Sigmoid colon (tissue), 7 donors: ENCODE data around the gene RNU1-2. TPM values are rescaled to one million over a fixed set of nuclear protein-coding genes. Genes with fewer than 3 reads are reported as not detected.
"Not testable (repeated sequence)": the region's sequence is repeated elsewhere in the genome, so short reads cannot be mapped to it uniquely, and the experiment has no call there.

Experiments
- DNase-seq: peaks from one replicate; pipeline ENCODE4 v3.0.0-alpha.2; 2019
- H3K27ac ChIP-seq, 4 donors: fragments of 200-600 bp; sonication (generic); one replicate each; pipeline ENCODE4 v1.5.1; 2016 to 2019; ENCODE audit warnings: mild to moderate bottlenecking in 1 of 4
- H3K27me3 ChIP-seq, 3 donors: fragments of 200-600 bp; sonication (generic); one replicate each; pipeline ENCODE4 v1.5.1; 2019; ENCODE audit warnings: mild to moderate bottlenecking in 1 of 3
- H3K36me3 ChIP-seq, 4 donors: fragments of 200-600 bp; sonication (generic); one replicate each; pipeline ENCODE4 v1.5.1; 2016 to 2019
- H3K4me1 ChIP-seq, 4 donors: fragments of 200-600 bp; sonication (generic); one replicate each; pipeline ENCODE4 v1.5.1; 2017 to 2019
- H3K4me3 ChIP-seq, 4 donors: fragments of 200-600 bp; sonication (generic); one replicate each; pipeline ENCODE4 v1.5.1; 2017 to 2019; ENCODE audit warnings: mild to moderate bottlenecking in 2 of 4, moderate library complexity in 1 of 4
- H3K9me3 ChIP-seq, 4 donors: fragments of 200-600 bp in 3 of 4; sonication (generic) in 3 of 4; one replicate each; pipeline versions ENCODE4 v1.5.1 to v1.6.1; 2013 to 2019
- EP300 ChIP-seq, 4 donors: sonication (generic); formaldehyde crosslinking; IDR thresholded peaks; one replicate each; pipeline ENCODE4 v1.6.1; 2017; ENCODE audit warnings: antibody characterized with exemption in 4 of 4
- POLR2A ChIP-seq, 2 donors: fragments of 450-650 bp; IDR thresholded peaks; one replicate each; pipeline ENCODE4 v1.6.1; 2016; ENCODE audit warnings: antibody characterized with exemption in 2 of 2, mild to moderate bottlenecking in 2 of 2, moderate library complexity in 2 of 2
- POLR2AphosphoS5 ChIP-seq, 4 donors: sonication (generic); formaldehyde crosslinking; IDR thresholded peaks; one replicate each; pipeline ENCODE4 v1.6.1; 2017; ENCODE audit warnings: antibody characterized with exemption in 4 of 4
- WGBS, 2 donors: extraction: QIAGEN DNeasy Blood & Tissue Kit; methylation state at CpG; one replicate each; pipeline ENCODE4 v1.1.7; 2013; 5-methylcytosine and 5-hydroxymethylcytosine counted together
- intact Hi-C: fragments of 100-400 bp; cut with DNase I; formaldehyde crosslinking; loops from one replicate; pipeline ENCODE4 v1.15.1; 2023
- polyA plus RNA-seq, 3 donors: library from polyadenylated mRNA; stranded (reverse); fragments of 200-250 nt; gene quantifications; one replicate each; pipeline ENCODE4 v1.2.3, GENCODE V29; 2013
- total RNA-seq, 4 donors: library from RNA; depleted of rRNA; stranded (reverse); fragments of >200 nt; gene quantifications; one replicate each; pipeline ENCODE4 v1.1.0, GENCODE V29; 2016
- TF ChIP-seq, protein P1 (sequence below), 4 experiments: fragments of 450-650 bp in 3 of 4; fragments of 200-600 bp in 1 of 4; IDR thresholded peaks; one replicate each; pipeline ENCODE4 v1.5.1; 2016 to 2019; ENCODE audit warnings: antibody characterized with exemption in 4 of 4, mild to moderate bottlenecking in 3 of 4, moderate library complexity in 2 of 4
- donor health status: healthy with polysubstance abuse.
- donor health status: Bipolar disorder and iron deficiency.
- donor health status: healthy.

Gene RNU1-2
- total and polyA plus RNA-seq, 7 donors: under 0.01 TPM; not detected in 3

DNA sequence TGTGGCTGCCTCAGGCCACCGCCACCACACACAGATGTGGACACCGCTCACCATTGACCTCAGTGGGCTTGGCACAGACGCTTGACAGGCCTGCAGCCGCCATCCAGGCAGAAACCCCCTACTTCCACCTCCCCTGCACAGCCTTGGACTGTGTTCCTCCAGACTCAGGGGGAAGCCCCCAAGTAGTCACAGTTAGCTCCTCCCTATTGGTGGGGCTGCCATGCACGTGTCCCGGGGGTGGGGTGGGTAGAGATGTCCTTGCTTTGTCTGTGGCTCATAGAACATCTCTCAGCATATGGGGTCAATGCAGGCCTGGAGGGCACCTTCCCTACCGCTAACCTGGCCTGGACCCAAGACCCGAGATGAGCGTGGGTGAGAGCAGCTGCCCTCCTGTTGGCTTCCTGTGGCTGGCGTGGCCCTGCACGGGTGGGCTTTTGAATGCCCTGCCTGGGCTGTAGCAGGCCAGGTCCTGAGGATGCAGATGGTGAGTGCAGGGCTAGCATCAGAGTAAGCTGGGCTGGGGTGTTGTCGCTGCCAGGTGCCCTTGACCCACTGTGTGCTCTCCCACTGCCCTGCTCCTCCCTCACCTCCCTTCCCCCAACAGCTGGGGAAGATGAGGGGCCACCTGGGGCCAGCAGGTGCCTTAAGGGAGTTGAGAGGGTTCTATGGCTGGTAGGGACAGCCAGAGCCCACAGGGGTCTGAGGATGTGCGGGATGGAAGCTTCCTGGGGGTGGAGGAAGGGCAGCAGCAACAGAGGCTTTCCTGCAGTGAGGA, 32.1 kb downstream of the RNU1-2 start:
- WGBS, 2 donors: 83 to 86% methylated on average over 13 of the region's 13 CpGs
- Histone ChIP-seq H3K27ac (no peak overlapping the region), H3K36me3 (peaks cover 0 to 30% (median 9%) of the 10 kb centered on the region in 4 donors), H3K4me3 (no peak overlapping the region), H3K9me3 (no peaks in the 10 kb centered on the region), H3K27me3 (peaks cover 0 to 4% (median 0%) of the 10 kb centered on the region in 3 donors), H3K4me1 (no peaks in the 10 kb centered on the region)
- intact Hi-C loops: no loop called here
- TF ChIP-seq EP300 (IDR thresholded peaks at IDR 0.05): no peak
- TF ChIP-seq POLR2A (IDR thresholded peaks at IDR 0.05): no peak
- TF ChIP-seq, protein P1, sequence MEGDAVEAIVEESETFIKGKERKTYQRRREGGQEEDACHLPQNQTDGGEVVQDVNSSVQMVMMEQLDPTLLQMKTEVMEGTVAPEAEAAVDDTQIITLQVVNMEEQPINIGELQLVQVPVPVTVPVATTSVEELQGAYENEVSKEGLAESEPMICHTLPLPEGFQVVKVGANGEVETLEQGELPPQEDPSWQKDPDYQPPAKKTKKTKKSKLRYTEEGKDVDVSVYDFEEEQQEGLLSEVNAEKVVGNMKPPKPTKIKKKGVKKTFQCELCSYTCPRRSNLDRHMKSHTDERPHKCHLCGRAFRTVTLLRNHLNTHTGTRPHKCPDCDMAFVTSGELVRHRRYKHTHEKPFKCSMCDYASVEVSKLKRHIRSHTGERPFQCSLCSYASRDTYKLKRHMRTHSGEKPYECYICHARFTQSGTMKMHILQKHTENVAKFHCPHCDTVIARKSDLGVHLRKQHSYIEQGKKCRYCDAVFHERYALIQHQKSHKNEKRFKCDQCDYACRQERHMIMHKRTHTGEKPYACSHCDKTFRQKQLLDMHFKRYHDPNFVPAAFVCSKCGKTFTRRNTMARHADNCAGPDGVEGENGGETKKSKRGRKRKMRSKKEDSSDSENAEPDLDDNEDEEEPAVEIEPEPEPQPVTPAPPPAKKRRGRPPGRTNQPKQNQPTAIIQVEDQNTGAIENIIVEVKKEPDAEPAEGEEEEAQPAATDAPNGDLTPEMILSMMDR (IDR thresholded peaks at IDR 0.05): no peak
- no peak for TF ChIP-seq POLR2AphosphoS5 (IDR thresholded peaks at IDR 0.05)
- peak; percentile 62 for DNase-seq

DNA sequence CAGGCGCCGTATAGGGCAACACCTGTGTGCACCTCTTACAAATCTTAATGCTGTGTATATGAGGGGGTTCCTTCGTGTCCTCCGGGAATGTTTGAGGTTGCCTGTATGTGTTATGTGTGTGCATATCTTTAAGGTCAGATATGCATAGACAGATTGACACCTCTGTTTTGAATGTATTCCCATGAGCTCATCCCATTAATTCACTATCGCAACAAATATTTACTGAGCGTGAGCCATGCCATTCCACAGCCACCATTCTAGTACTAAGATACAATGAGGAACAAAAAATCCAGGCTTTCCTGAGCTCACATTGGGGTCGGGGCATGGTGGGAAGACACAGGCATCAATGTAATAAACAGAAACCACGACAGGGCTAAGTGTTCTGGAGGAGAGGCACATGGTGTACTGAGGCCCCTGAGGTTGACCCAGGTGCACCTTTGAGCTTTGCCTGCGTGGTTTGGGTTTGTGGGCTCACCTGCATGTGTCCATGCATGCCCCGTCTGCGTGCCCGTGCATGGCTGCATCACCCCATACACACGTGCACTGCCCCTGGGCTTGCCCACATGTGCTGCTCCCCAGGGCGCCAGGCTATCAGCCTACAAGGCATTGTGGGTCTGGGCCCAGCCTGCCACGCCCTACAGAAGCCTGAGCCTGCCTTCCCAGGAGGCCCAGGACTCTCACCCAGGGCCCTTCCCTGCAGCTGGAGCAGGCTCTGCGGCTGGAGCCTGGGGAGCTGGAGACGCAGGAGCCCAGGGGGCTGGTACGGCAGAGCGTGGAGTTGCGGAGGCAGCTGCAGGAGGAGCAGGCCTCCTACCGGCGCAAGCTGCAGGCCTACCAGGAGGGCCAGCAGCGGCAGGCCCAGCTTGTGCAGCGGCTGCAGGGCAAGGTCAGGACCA, 33.6 kb downstream of the RNU1-2 start:
- H3K9me3 ChIP-seq, H3K4me1 ChIP-seq: not testable (repeated sequence)

DNA sequence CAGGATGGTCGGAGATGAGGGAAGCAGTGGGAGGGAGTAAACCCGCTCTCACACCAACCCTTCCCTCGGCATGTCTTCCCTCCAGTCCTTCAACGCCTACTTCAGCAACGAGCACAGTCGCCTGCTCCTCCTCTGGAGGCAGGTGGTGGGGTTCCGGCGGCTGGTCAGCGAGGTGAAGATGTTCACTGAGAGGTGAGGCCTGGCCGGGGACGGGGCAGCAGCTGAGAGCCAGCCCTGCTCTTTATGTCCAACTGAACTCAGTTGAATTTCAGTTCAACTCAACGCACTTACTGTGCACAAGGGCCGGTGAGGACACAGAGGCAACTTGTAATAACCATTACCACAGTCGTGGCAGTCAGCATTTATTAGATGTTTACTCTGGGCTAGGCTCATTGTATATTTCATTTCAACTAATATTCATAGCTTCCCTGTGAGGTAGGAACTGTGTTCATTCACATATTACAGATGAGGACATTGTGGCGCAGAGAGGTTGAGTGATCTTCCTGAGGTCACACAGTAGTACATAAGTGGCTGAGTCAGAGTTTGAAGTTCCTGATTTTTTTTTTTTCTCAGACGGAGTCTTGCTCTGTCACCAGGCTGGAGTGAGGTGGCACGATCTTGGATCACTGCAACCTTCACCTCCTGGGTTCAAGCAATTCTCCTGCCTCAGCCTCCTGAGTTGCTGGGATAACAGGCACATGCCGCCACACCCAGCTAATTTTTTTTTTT, 35.6 kb downstream of the RNU1-2 start:
- H3K9me3 ChIP-seq, H3K27me3 ChIP-seq, H3K4me1 ChIP-seq, intact Hi-C loops, H3K27ac ChIP-seq, H3K4me3 ChIP-seq, DNase-seq: not testable (repeated sequence)
- peaks cover 0 to 58% (median 18%) of the 10 kb centered on the region in 4 donors for H3K36me3 ChIP-seq
- 89 to 91% methylated on average over 18 of the region's 18 CpGs for WGBS, 2 donors

More for the DNA sequence above, 33.6 kb downstream of the RNU1-2 start:
- H3K36me3 ChIP-seq: peaks cover 0 to 44% (median 13%) of the 10 kb centered on the region in 4 donors
- DNase-seq, H3K27me3 ChIP-seq, intact Hi-C loops, H3K4me3 ChIP-seq, H3K27ac ChIP-seq: not testable (repeated sequence)
- WGBS, 2 donors: 85 to 87% methylated on average over 24 of the region's 24 CpGs

DNA sequence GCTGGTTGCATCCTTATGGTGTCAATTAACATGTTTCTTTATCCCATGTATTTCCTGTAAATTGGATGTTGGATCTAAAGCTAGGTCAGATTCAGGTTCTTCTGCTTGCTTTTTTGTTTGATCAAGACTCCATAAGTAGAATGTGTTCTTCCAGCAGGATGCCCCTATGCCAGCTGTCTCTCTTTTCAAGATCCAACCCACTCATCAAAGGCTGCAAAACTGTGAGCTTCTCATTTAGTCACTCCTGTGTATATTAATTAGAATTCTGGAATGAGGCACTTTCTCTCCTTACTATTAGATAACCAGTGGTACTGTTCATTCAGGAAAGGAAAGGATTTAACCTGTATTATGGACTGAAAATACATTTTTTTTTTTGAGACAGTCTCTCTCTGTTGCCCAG, 38.2 kb downstream of the RNU1-2 start:
- DNase-seq, H3K9me3 ChIP-seq, H3K27ac ChIP-seq, intact Hi-C loops, H3K27me3 ChIP-seq, H3K4me1 ChIP-seq, H3K4me3 ChIP-seq: not testable (repeated sequence)
- peaks cover 0 to 84% (median 30%) of the 10 kb centered on the region in 4 donors for H3K36me3 ChIP-seq

DNA sequence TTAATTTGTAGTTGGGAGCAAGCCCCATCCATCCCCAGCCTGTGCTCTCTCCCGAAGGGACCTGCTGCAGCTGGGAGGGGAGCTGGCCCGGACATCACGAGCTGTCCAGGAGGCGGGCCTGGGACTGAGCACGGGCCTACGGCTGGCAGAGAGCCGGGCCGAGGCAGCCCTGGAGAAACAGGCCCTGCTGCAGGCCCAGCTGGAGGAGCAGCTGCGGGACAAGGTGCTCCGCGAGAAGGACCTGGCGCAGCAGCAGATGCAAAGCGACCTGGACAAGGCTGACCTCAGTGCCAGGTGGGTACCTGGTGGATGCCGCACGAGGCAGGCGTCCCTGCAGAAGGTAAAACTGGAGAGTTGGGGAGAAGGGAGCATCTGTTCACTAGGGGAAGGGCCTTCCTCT, 40.8 kb downstream of the RNU1-2 start:
- H3K36me3 ChIP-seq: peaks cover 0 to 83% (median 23%) of the 10 kb centered on the region in 4 donors
- H3K27ac ChIP-seq, H3K27me3 ChIP-seq, H3K4me1 ChIP-seq, DNase-seq, H3K4me3 ChIP-seq, H3K9me3 ChIP-seq, intact Hi-C loops: not testable (repeated sequence)
- WGBS, 2 donors: 92 to 95% methylated on average over 16 of the region's 16 CpGs

DNA sequence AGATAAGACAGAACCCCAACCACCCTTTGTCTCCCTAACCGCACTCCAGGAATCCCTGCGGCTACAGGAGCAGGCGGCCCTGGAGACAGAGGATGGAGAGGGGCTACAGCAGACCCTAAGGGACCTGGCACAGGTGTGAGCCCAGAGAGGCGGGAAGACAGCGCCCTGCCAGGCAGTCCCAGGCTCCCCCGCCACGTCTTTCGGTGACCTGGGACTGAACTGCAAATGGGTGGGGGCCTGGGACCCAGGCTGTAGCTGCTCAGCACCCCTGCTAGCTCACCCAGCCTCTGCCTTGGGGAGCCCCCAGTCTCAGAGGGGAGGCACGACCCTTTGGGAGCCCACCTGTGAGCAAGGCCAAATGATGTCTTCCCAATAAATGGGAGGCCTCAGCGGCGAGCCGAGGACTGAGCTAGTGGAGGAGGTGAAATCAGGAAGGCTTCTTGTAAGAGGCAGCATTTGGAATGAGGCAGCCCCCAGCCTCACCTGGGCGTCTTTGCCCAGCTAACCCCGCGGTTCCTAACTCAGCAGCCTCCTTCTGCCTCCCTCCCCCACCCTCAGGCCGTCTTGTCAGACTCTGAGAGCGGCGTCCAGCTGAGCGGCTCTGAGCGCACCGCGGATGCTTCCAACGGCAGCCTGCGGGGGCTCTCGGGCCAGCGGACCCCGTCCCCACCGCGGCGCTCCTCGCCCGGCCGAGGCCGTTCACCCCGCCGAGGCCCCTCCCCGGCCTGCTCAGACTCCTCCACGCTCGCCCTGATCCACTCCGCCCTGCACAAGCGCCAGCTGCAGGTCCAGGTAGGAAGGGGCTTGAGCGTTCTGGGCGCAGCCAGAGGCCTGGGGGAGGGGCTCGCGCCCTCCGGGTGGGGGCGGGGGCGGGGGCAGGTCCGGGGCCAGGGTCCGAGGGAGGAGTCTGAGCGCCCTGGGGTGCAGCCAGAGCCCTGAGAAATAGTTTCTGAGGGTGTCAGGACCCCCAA, 42.9 kb downstream of the RNU1-2 start:
- Histone ChIP-seq H3K27me3 (no peaks in the 10 kb centered on the region), H3K27ac (no peak overlapping the region), H3K4me1 (no peaks in the 10 kb centered on the region), H3K9me3 (no peaks in the 10 kb centered on the region), H3K36me3 (peaks cover 0 to 81% (median 24%) of the 10 kb centered on the region in 4 donors), H3K4me3 (no peak overlapping the region)
- WGBS, 2 donors: 87 to 92% methylated on average over 51 of the region's 51 CpGs
- no peak for DNase-seq
- TF ChIP-seq, protein P1 (IDR thresholded peaks at IDR 0.05): no peak
- TF ChIP-seq POLR2A (IDR thresholded peaks at IDR 0.05) (no peak), POLR2AphosphoS5 (IDR thresholded peaks at IDR 0.05) (no peak), EP300 (IDR thresholded peaks at IDR 0.05) (no peak)
- intact Hi-C loops: no loop called here

DNA sequence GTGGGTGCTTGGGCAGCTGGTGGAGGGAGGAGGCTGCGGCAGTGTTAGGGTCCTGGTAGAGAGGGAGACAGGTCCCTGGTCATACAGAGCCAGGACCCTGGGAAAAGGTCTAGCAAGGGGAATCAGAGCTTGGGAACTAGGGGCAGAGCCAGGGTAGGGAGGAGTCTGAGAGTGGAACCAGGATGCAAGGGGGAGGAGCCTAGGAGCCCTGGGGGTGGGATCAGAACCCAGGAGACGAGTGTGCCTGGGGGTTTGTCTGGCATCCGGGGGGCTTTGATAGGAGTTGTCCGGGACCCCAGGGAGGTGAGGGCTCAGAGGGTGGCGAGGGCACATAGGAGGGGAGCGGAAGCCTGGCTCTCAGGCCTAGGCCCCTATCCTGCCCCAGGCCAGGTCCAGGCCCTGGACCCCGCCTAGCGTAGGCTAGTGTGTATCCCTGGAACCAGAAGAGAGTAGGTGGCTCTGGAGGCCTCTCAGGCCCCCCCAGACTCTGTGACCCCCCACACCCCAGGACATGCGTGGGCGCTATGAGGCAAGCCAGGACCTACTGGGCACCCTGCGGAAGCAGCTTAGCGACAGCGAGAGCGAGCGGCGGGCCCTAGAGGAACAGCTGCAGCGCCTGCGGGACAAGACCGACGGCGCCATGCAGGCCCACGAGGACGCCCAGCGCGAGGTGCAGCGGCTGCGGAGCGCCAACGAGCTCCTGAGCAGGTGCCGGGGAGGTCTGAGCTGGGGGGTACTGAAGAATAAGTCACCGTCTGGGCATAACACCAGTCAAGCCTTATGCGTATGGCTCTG, 43.8 kb downstream of the RNU1-2 start:
- DNase-seq, H3K27ac ChIP-seq, H3K4me1 ChIP-seq, H3K4me3 ChIP-seq, intact Hi-C loops, H3K27me3 ChIP-seq, H3K9me3 ChIP-seq: not testable (repeated sequence)
- peaks cover 0 to 83% (median 25%) of the 10 kb centered on the region in 4 donors for H3K36me3 ChIP-seq
- WGBS, 2 donors: 95 to 96% methylated on average over 32 of the region's 32 CpGs
